GM19397 (cell line): ENCODE measurements around the gene IL4R.
"Not testable (repeated sequence)": the region's sequence is repeated elsewhere in the genome, so short reads cannot be mapped to it uniquely, and the experiment has no call there.

Experiments used
- ATAC-seq: cut with Tn5 transposase; IDR thresholded peaks from one replicate; pipeline ENCODE4 v1.9.1; 2021; ENCODE audit warnings: mild to moderate bottlenecking, moderate library complexity; ENCODE audit not compliant: unreplicated experiment

Gene IL4R

GRCh38 chr16:27401768-27402568 lies 88.2 kb downstream of the IL4R start, which contains the start of gene IL21R:
Gene IL21R, plus strand, starts transcription at chr16:27402174. Its CDS starts 27,898 bp downstream, at chr16:27430072.
- peak; percentile 60 for ATAC-seq

- no peak for ATAC-seq
These were observed 88.8 kb downstream of the IL4R start for GRCh38 chr16:27402569-27402963.

GRCh38 chr16:27402964-27403600 lies 89.3 kb downstream of the IL4R start:
- ATAC-seq = no peak

- no peak for ATAC-seq
These were observed 89.8 kb downstream of the IL4R start for GRCh38 chr16:27403601-27403992.

- ATAC-seq = no peak
These were observed 90.5 kb downstream of the IL4R start for GRCh38 chr16:27404163-27404823.

GRCh38 chr16:27405546-27406451 lies 92.0 kb downstream of the IL4R start:
- no peak for ATAC-seq

GRCh38 chr16:27406511-27407128 lies 92.8 kb downstream of the IL4R start:
- ATAC-seq = no peak

- ATAC-seq = no peak
These were observed 93.4 kb downstream of the IL4R start for GRCh38 chr16:27407133-27407532.

- no peak for ATAC-seq
These were observed 94.3 kb downstream of the IL4R start for GRCh38 chr16:27408012-27408601.

- ATAC-seq = no peak
These were observed 94.8 kb downstream of the IL4R start for GRCh38 chr16:27408602-27409031.

GRCh38 chr16:27409958-27410357 lies 96.2 kb downstream of the IL4R start:
- ATAC-seq = not testable (repeated sequence)

- no peak for ATAC-seq
These were observed 97.0 kb downstream of the IL4R start for GRCh38 chr16:27410761-27411160.

- ATAC-seq = no peak
These were observed 100.2 kb downstream of the IL4R start for GRCh38 chr16:27413956-27414355.
